Measurements from ENCODE around the gene LRRC8C. TPM values are rescaled to one million over a fixed set of nuclear protein-coding genes. Genes with fewer than 3 reads are reported as not detected.
A peak's percentile ranks its signal among the peaks of the same experiment; 100 is the strongest.

Gene LRRC8C
- total RNA-seq, 1 experiment from 2014 or later, result 4.4 TPM

GRCh38 chr1:89762779-89763648 is 130.1 kb downstream of the LRRC8C start:
- DNase-seq (ENCODE audit: unreplicated experiment), result peak; percentile 78
- Mint-ChIP-seq H3K27me3 (ENCODE audit: insufficient read depth, unreplicated experiment) (no peaks in the 10 kb centered on the region), H3K9me3 (ENCODE audit: unreplicated experiment) (no peaks in the 10 kb centered on the region), H3K27ac (ENCODE audit: low read depth, unreplicated experiment) (no peak overlapping the region), H3K36me3 (ENCODE audit: insufficient read depth, unreplicated experiment) (no peaks in the 10 kb centered on the region), H3K4me1 (ENCODE audit: insufficient read depth, unreplicated experiment) (no peaks in the 10 kb centered on the region), H3K4me3 (ENCODE audit: unreplicated experiment) (peak overlapping the region; percentile 71)
- POLR2A ChIA-PET, result interaction anchor here (0.7 to 1.5 kb wide), 6 partner anchors 106 to 741 kb away, joined by 3 to 5 read pairs (median 4); partner anchors contain the start of gene LRRC8C
- BruUV-seq (replicated peaks), result no TSS peak
- TF ChIP-seq CTCF (IDR thresholded peaks at IDR 0.05; ENCODE audit: unreplicated experiment), result peak; percentile 94
- intact Hi-C loops (cut with micrococcal nuclease), result loop anchor here (1.0 kb wide), 4 partner anchors 130 to 280 kb away; partner anchors contain the start of gene LRRC8C
- CTCF ChIA-PET, result interaction anchor here (0.6 to 4.8 kb wide), 83 partner anchors 8 to 931 kb away, joined by 3 to 93 read pairs (median 4); partner anchors contain the start of gene LRRC8C

GRCh38 chr1:89763649-89763986 is 130.7 kb downstream of the LRRC8C start:
- H3K4me1 Mint-ChIP-seq (ENCODE audit: insufficient read depth, unreplicated experiment), result no peaks in the 10 kb centered on the region
- H3K9me3 Mint-ChIP-seq (ENCODE audit: unreplicated experiment), result no peaks in the 10 kb centered on the region
- POLR2A ChIA-PET, result interaction anchor here (0.8 to 1.5 kb wide), 3 partner anchors 132 to 248 kb away, joined by 3 to 5 read pairs (median 5); partner anchors contain the start of gene LRRC8C
- H3K27ac Mint-ChIP-seq (ENCODE audit: low read depth, unreplicated experiment), result no peak overlapping the region
- TF ChIP-seq CTCF (IDR thresholded peaks at IDR 0.05; ENCODE audit: unreplicated experiment), result no peak
- no TSS peak for BruUV-seq (replicated peaks)
- intact Hi-C loops (cut with micrococcal nuclease), result loop anchor here (1.0 kb wide), 4 partner anchors 130 to 280 kb away; partner anchors contain the start of gene LRRC8C
- CTCF ChIA-PET, result interaction anchor here (0.6 to 4.8 kb wide), 60 partner anchors 7 to 930 kb away, joined by 3 to 93 read pairs (median 4); partner anchors contain the start of gene LRRC8C
- no peak for DNase-seq (ENCODE audit: unreplicated experiment)
- no peaks in the 10 kb centered on the region for H3K27me3 Mint-ChIP-seq (ENCODE audit: insufficient read depth, unreplicated experiment)
- H3K4me3 Mint-ChIP-seq (ENCODE audit: unreplicated experiment), result peak overlapping the region; percentile 71
- H3K36me3 Mint-ChIP-seq (ENCODE audit: insufficient read depth, unreplicated experiment), result no peaks in the 10 kb centered on the region

DNA sequence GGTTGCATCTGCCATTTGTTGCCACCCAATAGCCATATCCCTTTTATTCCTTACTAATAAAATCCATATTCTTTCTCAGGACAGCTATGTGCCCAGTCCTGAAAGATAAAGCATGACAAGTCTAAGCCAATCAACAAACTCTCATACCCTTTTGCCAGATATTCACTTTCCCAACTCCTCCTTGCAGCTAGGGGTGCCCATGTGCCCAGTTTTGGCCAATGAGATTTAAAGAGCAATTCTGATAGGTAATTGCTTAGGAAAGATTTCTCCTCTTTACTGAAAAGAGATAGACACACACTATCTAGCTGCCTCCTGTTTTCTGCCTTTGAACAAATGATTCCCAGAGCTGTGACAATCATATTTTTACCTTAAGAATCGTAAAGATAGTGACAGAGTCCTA is 132.9 kb downstream of the LRRC8C start:
- intact Hi-C loops (cut with micrococcal nuclease), result no loop called here
- no peak for TF ChIP-seq CTCF (IDR thresholded peaks at IDR 0.05; ENCODE audit: unreplicated experiment)
- Mint-ChIP-seq H3K27me3 (ENCODE audit: insufficient read depth, unreplicated experiment) (peaks cover 11% of the 10 kb centered on the region), H3K27ac (ENCODE audit: low read depth, unreplicated experiment) (no peak overlapping the region), H3K4me1 (ENCODE audit: insufficient read depth, unreplicated experiment) (no peaks in the 10 kb centered on the region), H3K36me3 (ENCODE audit: insufficient read depth, unreplicated experiment) (no peaks in the 10 kb centered on the region), H3K4me3 (ENCODE audit: unreplicated experiment) (no peak overlapping the region), H3K9me3 (ENCODE audit: unreplicated experiment) (no peaks in the 10 kb centered on the region)
- ChIA-PET CTCF (interaction anchor here (1.3 to 4.8 kb wide), 3 partner anchors 133 to 167 kb away, joined by 4 to 93 read pairs (median 6); partner anchors contain the start of gene LRRC8C), POLR2A (interaction anchor here (0.6 to 1.3 kb wide), 3 partner anchors 16 to 219 kb away, joined by 3 read pairs; no protein-coding TSS in a partner anchor)
- no TSS peak for BruUV-seq (replicated peaks)
- no peak for DNase-seq (ENCODE audit: unreplicated experiment)

DNA sequence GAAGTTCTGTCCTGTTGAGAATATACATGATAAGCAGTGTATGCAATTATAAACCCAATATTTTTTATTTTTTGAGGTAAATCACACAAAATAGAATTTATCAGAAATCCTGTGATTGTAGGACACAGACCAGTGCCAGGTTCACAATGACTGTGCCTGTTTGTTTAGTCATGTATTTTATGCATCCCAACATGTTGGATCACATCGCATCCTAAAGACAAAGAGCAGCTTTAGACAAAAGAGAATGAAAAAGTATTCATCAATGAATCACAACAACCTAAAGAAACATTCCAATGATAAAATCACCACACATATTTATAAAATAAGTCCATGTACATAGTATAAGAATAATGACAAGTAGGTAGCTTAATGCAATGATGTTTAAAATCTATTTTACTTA is 134.7 kb downstream of the LRRC8C start:
- no peaks in the 10 kb centered on the region for H3K36me3 Mint-ChIP-seq (ENCODE audit: insufficient read depth, unreplicated experiment)
- BruUV-seq (replicated peaks), result no TSS peak
- TF ChIP-seq CTCF (IDR thresholded peaks at IDR 0.05; ENCODE audit: unreplicated experiment), result no peak
- ChIA-PET CTCF (interaction anchor here (0.6 to 0.9 kb wide), 5 partner anchors 28 to 264 kb away, joined by 3 read pairs; no protein-coding TSS in a partner anchor), POLR2A (interaction anchor here (0.6 to 0.8 kb wide), 4 partner anchors 75 to 1006 kb away, joined by 3 to 6 read pairs (median 3); no protein-coding TSS in a partner anchor)
- H3K4me1 Mint-ChIP-seq (ENCODE audit: insufficient read depth, unreplicated experiment), result no peaks in the 10 kb centered on the region
- no peak overlapping the region for H3K27ac Mint-ChIP-seq (ENCODE audit: low read depth, unreplicated experiment)
- no peaks in the 10 kb centered on the region for H3K9me3 Mint-ChIP-seq (ENCODE audit: unreplicated experiment)
- DNase-seq (ENCODE audit: unreplicated experiment), result no peak
- no peak overlapping the region for H3K4me3 Mint-ChIP-seq (ENCODE audit: unreplicated experiment)
- intact Hi-C loops (cut with micrococcal nuclease), result no loop called here
- H3K27me3 Mint-ChIP-seq (ENCODE audit: insufficient read depth, unreplicated experiment), result peaks cover 11% of the 10 kb centered on the region

Data from MCF 10A (cell line).